SK-N-MC (cell line): Measurements from ENCODE around the gene ATG13.

Source experiments
- EZH2 ChIP-seq: fragments of 200-600 bp; sonication (generic); IDR thresholded peaks from one replicate; pipeline ENCODE4 v1.6.1; 2017; ENCODE audit warnings: antibody characterized with exemption
- POLR2AphosphoS5 ChIP-seq: IDR thresholded peaks from 2 replicates; pipeline ENCODE4 v1.6.1; 2012; ENCODE audit warnings: mild to moderate bottlenecking, low read depth, low read length, borderline replicate concordance

- TF ChIP-seq EZH2, result no peak
- TF ChIP-seq POLR2AphosphoS5, result no peak
Observed at GRCh38 chr11:46618837-46619236, 1.5 kb downstream of the ATG13 start.
